Kasumi-1 (cell line): ENCODE data around the gene ENPP3.

ENCODE experiments used
- DNase-seq, 2 experiments: peaks; one replicate each; lab custom pipeline; 2025; lab: John Stamatoyannopoulos, UW

The ENPP3 gene

GRCh38 chr6:131642987-131643611, 6.0 kb downstream of the ENPP3 start:
- no peak for DNase-seq

DNA sequence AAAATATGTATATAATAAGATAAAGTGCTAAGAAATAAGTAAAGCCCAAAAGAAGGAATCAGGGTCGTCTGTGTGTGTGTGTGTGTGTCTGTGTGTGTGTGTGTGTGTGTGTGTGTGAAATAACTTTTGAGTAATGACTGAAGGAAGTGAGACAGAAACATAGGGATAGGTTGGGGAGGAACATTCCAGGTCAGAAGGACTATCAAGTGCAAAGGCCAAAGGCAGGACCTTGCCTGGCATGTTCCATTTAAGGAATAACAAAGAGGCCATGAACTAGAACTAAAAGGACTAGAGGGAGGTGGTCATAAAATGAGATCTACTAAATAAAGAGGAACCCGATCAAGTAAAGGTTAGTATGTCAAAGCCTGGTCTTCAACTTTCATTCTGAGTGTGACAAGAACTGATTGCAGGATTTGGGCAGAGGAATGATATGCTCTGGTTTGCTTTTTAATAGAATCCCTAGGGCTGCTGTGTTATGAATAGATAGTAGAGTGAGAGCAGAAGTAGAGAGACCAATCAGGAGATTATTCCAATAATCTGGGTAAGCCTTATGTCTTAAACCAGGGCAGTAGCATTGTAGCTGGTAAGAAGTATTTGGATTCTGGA, 6.9 kb downstream of the ENPP3 start:
- no peak for DNase-seq

DNA sequence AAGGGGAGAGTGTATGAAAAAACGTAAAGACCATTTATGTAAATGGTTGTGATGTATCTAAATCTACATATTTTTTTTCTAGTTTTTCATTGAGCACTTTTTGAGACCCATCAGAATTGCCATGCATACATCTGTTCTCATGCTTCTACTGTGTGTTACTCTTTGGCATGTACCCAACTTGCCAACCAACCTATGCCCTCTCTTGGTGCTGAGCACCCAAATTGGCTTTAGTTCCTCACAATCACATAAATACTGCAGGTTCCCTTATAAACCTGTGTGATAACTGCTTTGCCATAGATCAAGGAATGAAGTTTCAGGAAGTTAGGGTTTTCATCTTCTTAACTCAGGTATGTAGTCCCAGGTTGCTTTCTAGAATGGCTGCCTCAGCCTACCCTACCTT, 7.8 kb downstream of the ENPP3 start:
- no peak for DNase-seq

GRCh38 chr6:131645846-131646245, 8.7 kb downstream of the ENPP3 start:
- DNase-seq, result no peak

DNA sequence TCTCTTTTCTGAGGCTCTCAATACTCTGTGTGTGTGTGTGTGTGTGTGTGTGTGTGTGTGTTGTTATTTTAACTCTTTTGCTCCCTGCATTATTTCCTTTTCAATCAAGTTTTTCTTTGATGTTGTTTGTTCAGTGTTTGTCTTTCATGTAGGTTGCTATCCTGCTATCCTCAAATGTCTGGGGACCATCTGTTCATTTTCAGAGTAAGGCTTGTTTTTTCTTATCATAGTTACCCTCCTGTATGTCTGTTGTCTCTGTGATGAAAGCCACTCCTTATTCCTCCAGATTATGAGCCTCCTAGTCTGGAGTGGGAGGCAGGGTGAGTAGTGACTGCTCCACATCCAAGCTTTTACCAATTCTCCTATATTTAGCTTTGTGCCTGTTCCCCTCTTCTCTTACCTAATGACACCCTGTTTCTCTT, 9.2 kb downstream of the ENPP3 start:
- DNase-seq, result no peak

DNA sequence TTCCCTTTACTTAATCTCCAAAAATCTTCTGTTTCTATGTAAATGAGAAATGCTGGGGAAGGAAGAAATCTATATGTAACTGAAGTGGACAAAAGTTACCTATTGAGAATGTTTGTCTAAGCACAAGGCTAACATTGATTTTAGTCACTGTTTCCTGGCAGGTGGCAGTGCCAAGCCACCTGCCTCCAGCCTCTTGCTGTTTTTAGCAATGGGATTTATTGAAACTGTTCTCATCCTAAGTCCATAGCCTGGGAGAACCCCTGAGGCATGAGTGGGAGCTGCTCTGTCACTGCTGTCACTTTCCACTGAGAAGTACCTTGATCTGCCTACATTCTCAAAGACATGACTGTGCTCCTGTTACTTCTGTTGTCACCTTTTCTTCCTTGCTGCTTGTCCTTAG, 14.7 kb downstream of the ENPP3 start:
- no peak for DNase-seq

DNA sequence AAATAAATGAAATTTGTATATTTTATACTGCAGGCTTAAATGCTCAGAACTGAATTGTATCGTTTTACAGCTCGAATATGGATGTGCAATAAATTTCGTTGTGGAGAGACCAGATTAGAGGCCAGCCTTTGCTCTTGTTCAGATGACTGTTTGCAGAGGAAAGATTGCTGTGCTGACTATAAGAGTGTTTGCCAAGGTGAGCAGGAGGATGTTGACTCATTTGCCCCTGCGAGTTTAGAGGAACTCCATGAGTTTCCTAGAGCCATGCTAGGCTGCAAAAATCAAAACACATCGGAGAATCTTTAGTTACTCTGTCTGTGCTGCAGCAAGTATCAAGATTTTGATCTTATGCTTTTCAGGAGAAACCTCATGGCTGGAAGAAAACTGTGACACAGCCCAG, 15.4 kb downstream of the ENPP3 start:
- no peak for DNase-seq

DNA sequence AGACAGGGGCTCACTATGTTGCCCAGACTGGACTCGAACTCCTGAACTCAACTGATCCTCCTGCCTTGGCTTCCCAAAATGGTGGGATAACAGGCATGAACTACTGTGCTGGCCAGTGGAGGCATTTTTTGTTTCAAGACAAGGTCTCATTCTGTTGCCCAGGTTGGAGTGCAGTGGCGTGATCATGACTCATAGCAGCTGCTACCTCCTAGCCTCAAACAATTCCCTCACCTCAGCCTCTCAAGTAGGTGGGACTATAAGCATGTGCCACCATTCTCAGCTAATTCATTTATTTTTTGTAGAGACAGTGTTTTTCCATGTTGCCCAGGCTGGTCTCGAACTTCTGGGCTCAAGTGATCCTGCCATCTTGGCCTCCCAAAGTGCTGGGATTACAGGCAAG, 17.2 kb downstream of the ENPP3 start:
- no peak for DNase-seq

DNA sequence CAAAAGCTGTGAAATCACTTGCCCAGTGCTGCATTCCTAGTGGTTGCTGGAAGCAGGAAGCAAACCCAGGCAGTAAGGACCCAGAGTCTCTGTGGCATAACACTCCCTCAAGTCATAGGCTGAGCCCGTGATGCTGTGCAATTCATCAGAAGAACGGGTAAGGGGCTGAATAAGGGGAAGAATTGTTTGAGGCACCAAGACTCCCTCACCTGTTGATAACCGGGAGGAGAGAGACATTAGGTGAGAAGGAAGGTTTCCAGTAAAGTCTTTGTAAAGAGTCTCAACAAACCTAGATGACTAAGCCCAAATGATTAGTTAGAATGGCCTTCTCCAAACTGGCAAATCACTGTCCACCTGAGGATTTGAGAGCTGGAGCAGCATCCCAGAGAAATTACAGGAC, 18.3 kb downstream of the ENPP3 start:
- no peak for DNase-seq

- DNase-seq, result no peak
Observed at GRCh38 chr6:131655951-131656350, 18.8 kb downstream of the ENPP3 start.

GRCh38 chr6:131656667-131657066, 19.6 kb downstream of the ENPP3 start:
- no peak for DNase-seq

DNA sequence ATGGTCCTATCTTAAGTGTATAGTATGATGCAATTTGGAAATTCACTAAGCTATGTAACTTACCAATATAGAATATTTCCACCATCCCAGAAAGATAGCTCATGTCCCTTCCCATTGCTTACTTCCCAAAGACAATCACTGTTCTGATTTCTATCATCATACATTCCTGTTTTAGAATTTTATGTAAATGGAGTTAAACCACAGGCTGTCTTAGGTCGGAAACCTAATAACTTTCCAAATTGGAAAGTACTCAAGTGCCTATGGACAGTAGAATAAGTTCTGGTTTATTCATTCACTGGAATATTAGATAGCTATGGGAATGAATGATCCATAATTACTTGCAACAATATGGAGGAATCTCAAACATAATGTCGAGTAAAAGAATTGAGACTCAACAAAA, 20.1 kb downstream of the ENPP3 start:
- no peak for DNase-seq

DNA sequence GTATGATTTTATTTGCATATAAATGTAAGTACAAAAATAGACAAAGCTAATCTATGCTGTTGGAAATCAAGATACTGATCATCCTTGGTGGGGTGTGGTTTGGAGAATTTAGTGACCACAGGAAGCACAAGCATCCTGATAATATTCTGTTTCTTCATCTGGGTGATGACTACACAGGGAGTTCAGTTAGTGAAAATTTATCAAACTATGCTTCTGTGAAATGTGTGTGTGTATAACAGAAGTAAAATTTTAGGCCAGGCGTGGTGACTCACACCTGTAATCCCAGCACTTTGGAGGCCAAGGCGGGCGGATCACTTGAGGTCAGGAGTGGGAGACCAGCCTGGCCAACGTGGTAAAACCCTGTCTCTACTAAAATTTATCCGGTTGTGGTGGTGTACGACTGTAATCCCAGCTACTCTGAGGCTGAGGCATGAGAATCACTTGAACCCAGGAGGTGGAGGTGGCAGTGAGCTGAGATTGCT, 20.6 kb downstream of the ENPP3 start:
- DNase-seq, result no peak

DNA sequence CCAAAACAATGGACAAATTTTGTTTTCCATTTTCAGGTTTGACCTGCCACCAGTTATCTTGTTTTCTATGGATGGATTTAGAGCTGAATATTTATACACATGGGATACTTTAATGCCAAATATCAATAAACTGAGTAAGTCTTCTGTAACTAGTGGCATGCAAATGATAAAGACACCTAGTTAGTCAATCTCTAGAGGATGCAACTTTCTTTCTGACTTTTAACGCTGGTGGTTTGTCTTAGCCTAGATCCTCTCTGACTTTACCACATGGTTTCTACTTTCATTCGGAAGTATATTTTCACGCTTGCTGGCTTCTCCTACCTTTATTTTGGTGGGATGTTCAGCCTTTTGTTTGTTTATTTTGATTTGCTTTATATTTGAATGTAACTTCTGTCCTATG, 21.2 kb downstream of the ENPP3 start:
- no peak for DNase-seq

DNA sequence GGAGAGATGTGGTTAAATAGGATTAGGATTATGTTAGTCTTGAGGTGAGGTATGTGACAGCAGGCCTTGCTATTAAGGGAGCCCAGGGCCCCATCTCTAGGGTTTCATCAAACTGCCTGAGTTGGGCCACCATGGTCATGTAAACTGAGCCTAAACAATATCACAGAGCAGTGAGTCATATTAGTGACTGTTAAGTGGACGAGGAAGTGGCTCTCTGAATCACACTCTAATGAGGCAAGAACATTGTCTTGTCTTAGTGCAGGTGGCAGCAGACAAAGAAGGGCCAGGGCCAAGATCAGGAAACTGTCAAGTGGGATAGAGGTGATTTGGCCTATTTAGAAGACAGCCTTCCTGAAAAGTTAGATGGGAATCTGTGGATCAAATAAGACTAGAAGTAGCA, 23.1 kb downstream of the ENPP3 start:
- DNase-seq, result peak; percentile 47

DNA sequence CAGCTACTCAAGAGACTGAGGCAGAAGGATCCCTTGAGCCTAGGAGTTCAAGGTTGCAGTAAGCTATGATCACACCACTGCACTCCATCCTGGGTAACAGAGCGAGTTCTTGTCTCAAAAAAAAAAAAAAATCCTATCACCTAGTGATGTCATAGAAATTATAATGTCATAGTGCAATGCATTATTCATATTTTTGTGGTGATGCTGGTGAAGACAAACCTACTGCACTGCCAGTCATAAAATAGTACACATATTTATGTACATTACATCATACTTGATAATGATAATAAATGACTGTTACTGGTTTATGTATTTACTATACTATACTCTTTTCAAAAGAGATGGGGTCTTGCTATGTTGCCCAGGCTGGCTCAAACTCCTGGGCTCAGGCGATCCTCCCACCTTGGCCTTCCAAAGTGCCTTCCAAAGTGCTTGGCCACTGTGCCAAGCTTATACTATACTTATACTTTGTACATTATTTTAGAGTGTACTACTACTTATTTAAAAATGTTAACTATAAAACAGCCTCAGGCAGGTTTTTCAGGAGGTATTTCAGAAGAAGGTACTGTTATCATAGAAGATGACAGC, 26.6 kb downstream of the ENPP3 start:
- no peak for DNase-seq

GRCh38 chr6:131669891-131670290, 32.8 kb downstream of the ENPP3 start:
- no peak for DNase-seq

GRCh38 chr6:131673184-131673583, 36.1 kb downstream of the ENPP3 start:
- DNase-seq, result no peak

GRCh38 chr6:131678442-131678841, 41.3 kb downstream of the ENPP3 start:
- DNase-seq, result no peak

DNA sequence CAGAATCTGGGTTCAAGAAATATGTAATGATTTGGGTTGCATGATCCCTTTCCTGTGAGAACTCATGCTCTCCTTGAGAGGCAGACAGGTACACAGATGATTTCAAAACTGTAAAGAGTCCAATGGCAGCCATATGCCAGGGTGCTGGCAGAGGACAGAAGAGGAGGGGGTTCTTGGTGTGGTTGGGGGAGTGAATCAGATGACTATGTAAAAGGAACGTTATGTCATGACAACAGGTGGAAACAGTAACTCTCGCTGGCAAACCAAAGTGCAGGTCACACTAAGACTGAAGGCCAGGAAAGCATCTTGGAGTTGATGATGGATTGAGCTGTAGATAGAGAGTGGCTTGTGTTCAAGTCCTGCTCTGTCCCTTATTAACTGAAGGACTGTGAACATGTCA, 43.8 kb downstream of the ENPP3 start:
- no peak for DNase-seq

DNA sequence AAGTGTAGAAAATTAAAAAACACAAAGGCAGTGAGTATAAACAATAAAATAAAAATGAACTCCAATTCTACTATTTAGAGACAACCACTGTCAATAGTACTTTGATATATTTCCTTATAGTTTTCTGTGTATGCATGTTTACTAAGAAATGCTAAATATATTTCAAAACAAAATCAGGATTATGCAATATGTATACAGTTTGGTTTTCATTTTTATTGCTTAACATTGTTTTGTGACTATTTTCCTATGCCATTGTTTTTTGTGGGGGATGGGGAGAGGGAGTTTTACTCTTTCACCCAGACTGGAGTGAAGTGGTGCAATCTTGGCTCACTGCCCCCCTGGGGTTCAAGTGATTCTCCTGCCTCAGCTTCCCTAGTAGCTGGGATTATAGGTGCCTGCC, 44.5 kb downstream of the ENPP3 start:
- DNase-seq, result no peak

DNA sequence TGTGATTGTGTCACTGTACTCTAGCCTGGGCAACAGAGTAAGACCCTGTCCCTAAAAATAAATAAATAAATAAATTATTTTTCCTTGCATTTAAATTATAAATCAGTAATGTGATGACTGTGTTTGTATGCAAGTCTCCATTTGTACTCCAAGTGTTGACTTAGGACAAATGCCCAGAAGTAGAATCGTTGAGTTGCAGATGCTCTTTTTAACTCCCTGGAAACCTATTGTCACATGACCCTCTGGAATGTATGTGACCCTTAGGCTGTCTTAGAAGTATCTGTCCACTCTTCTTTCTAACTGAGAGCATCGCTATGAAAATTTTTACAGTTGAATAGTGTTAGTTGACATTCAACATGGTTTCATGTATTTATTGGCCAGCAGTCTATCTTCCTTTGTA, 45.3 kb downstream of the ENPP3 start:
- DNase-seq, result no peak

DNA sequence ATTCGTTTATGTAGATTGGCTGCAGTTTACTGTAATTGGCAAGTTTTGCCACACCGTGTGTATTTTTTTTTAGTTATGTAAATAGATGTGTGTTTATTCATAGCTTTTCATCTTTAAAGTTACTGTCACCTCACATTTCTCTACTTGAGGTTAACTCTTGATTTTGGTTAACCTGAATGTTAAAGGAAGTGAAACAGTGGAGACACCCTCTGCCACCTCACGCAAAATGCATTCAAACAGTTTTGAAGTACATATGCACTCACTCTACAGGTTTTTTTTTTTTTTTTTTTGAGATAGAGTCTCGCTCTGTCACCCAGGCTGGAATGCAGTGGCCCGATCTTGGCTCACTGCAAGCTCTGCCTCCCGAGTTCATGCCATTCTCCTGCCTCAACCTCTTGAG, 46.4 kb downstream of the ENPP3 start:
- DNase-seq, result no peak

GRCh38 chr6:131685266-131685780, 48.2 kb downstream of the ENPP3 start:
- DNase-seq, result no peak
